ENCODE measurements around the gene SNX14. TPM values are rescaled to one million over a fixed set of nuclear protein-coding genes. Genes with fewer than 3 reads are reported as not detected.
A peak's percentile ranks its signal among the peaks of the same experiment; 100 is the strongest.

The SNX14 gene
- total RNA-seq, 2 donors from 2014 or later, result 71.0 to 84.5 TPM

GRCh38 chr6:85476532-85476931, 117.1 kb downstream of the SNX14 start:
- ATAC-seq, result no peak
- no peak for DNase-seq
- intact Hi-C loops (cut with DNase I, micrococcal nuclease), result no loop called here

GRCh38 chr6:85473748-85474147, 119.9 kb downstream of the SNX14 start:
- intact Hi-C loops (cut with DNase I, micrococcal nuclease), result no loop called here
- no peak for ATAC-seq

GRCh38 chr6:85472744-85473143, 120.9 kb downstream of the SNX14 start:
- DNase-seq (no peak), ATAC-seq (no peak)
- intact Hi-C loops (cut with DNase I, micrococcal nuclease), result no loop called here

More at GRCh38 chr6:85473748-85474147, 119.9 kb downstream of the SNX14 start:
- no peak for DNase-seq

GRCh38 chr6:85470023-85470410, 123.6 kb downstream of the SNX14 start:
- DNase-seq (no peak), ATAC-seq (no peak)
- intact Hi-C loops (cut with DNase I, micrococcal nuclease), result no loop called here

- intact Hi-C loops (cut with DNase I, micrococcal nuclease), result no loop called here
- ATAC-seq (no peak), DNase-seq (no peak)
Observed at GRCh38 chr6:85469276-85470022, 124.2 kb downstream of the SNX14 start.

GRCh38 chr6:85468326-85468725, 125.3 kb downstream of the SNX14 start:
- no peak for DNase-seq
- ATAC-seq, result no peak
- intact Hi-C loops (cut with DNase I, micrococcal nuclease), result no loop called here

GRCh38 chr6:85465762-85466161, 127.9 kb downstream of the SNX14 start:
- intact Hi-C loops (cut with DNase I, micrococcal nuclease), result no loop called here
- no peak for ATAC-seq
- no peak for DNase-seq

GRCh38 chr6:85464722-85465150, 128.9 kb downstream of the SNX14 start:
- no peak for ATAC-seq
- DNase-seq, result no peak
- intact Hi-C loops (cut with DNase I, micrococcal nuclease), result no loop called here

- intact Hi-C loops (cut with DNase I, micrococcal nuclease), result no loop called here
- DNase-seq (no peak), ATAC-seq (no peak)
Observed at GRCh38 chr6:85464260-85464644, 129.4 kb downstream of the SNX14 start.

GRCh38 chr6:85463621-85464259, 129.9 kb downstream of the SNX14 start:
- ATAC-seq (no peak), DNase-seq (no peak)
- intact Hi-C loops (cut with DNase I, micrococcal nuclease), result no loop called here

GRCh38 chr6:85462673-85463072, 131.0 kb downstream of the SNX14 start:
- DNase-seq (no peak), ATAC-seq (no peak)
- intact Hi-C loops (cut with DNase I, micrococcal nuclease), result no loop called here

GRCh38 chr6:85461798-85462170, 131.9 kb downstream of the SNX14 start:
- DNase-seq (no peak), ATAC-seq (no peak)
- intact Hi-C loops (cut with DNase I, micrococcal nuclease), result no loop called here

GRCh38 chr6:85460921-85461797, 132.5 kb downstream of the SNX14 start:
- ATAC-seq, result no peak

GRCh38 chr6:85460154-85460920, 133.3 kb downstream of the SNX14 start:
- intact Hi-C loops (cut with DNase I, micrococcal nuclease), result no loop called here
- DNase-seq (no peak), ATAC-seq (no peak)

More at GRCh38 chr6:85460921-85461797, 132.5 kb downstream of the SNX14 start:
- intact Hi-C loops (cut with DNase I, micrococcal nuclease), result no loop called here
- DNase-seq, result no peak

- no peak for ATAC-seq
- no peak for DNase-seq
- intact Hi-C loops (cut with DNase I, micrococcal nuclease), result no loop called here
Observed at GRCh38 chr6:85459224-85459901, 134.3 kb downstream of the SNX14 start.

GRCh38 chr6:85458782-85459181, 134.9 kb downstream of the SNX14 start:
- intact Hi-C loops (cut with DNase I, micrococcal nuclease), result no loop called here
- no peak for DNase-seq
- no peak for ATAC-seq

- intact Hi-C loops (cut with DNase I, micrococcal nuclease), result no loop called here
Observed at GRCh38 chr6:85458184-85458583, 135.5 kb downstream of the SNX14 start.

GRCh38 chr6:85456782-85457181, 136.9 kb downstream of the SNX14 start:
- ATAC-seq, result no peak
- intact Hi-C loops (cut with DNase I, micrococcal nuclease), result no loop called here
- DNase-seq, result no peak

More at GRCh38 chr6:85458184-85458583, 135.5 kb downstream of the SNX14 start:
- DNase-seq (no peak), ATAC-seq (peak; percentile 49)
